Activated CD8-positive, alpha-beta memory T cell treated with anti-CD3 and anti-CD28 coated beads, Interleukin-2, amount 50 U/mL, for 24 hours (primary cell): ENCODE data around the gene STRIP2.
"Not testable (repeated sequence)": the region's sequence is repeated elsewhere in the genome, so short reads cannot be mapped to it uniquely, and the experiment has no call there.

Experiments
- DNase-seq: peaks from one replicate; pipeline ENCODE4 v3.0.0-alpha.2; 2020; ENCODE audit errors: extremely low read depth

The STRIP2 gene

GRCh38 chr7:129494041-129494440, 59.8 kb downstream of the STRIP2 start:
- no peak for DNase-seq

- no peak for DNase-seq
Observed at GRCh38 chr7:129495987-129496386, 61.8 kb downstream of the STRIP2 start.

- no peak for DNase-seq
Observed at GRCh38 chr7:129496653-129497052, 62.4 kb downstream of the STRIP2 start.

GRCh38 chr7:129497156-129497555, 62.9 kb downstream of the STRIP2 start:
- DNase-seq = no peak

GRCh38 chr7:129498021-129498420, 63.8 kb downstream of the STRIP2 start:
- no peak for DNase-seq

GRCh38 chr7:129499999-129500398, 65.8 kb downstream of the STRIP2 start:
- no peak for DNase-seq

GRCh38 chr7:129501760-129502707, 67.8 kb downstream of the STRIP2 start, which contains the start of gene SMKR1:
Gene SMKR1, plus strand, starts transcription at chr7:129502531. Its CDS starts 294 bp downstream, at chr7:129502825.
- peak; percentile 73 for DNase-seq

GRCh38 chr7:129502708-129503685, 68.8 kb downstream of the STRIP2 start:
- DNase-seq = no peak

GRCh38 chr7:129503725-129504124, 69.5 kb downstream of the STRIP2 start:
- no peak for DNase-seq

- no peak for DNase-seq
Observed at GRCh38 chr7:129512192-129512591, 78.0 kb downstream of the STRIP2 start.

GRCh38 chr7:129513546-129513945, 79.3 kb downstream of the STRIP2 start:
- DNase-seq = no peak

GRCh38 chr7:129514683-129515082, 80.5 kb downstream of the STRIP2 start:
- DNase-seq = no peak

- DNase-seq = no peak
Observed at GRCh38 chr7:129515381-129515780, 81.1 kb downstream of the STRIP2 start.

- DNase-seq = no peak
Observed at GRCh38 chr7:129517931-129518330, 83.7 kb downstream of the STRIP2 start.

- no peak for DNase-seq
Observed at GRCh38 chr7:129519464-129519863, 85.2 kb downstream of the STRIP2 start.

- no peak for DNase-seq
Observed at GRCh38 chr7:129522088-129522970, 88.1 kb downstream of the STRIP2 start.

GRCh38 chr7:129522971-129523340, 88.7 kb downstream of the STRIP2 start:
- DNase-seq = no peak

- no peak for DNase-seq
Observed at GRCh38 chr7:129523924-129524323, 89.7 kb downstream of the STRIP2 start.

GRCh38 chr7:129524405-129524804, 90.2 kb downstream of the STRIP2 start:
- not testable (repeated sequence) for DNase-seq

GRCh38 chr7:129525225-129525862, 91.1 kb downstream of the STRIP2 start:
- no peak for DNase-seq

GRCh38 chr7:129529643-129530042, 95.4 kb downstream of the STRIP2 start:
- DNase-seq = no peak
